Stimulated activated naive CD8-positive, alpha-beta T cell treated with anti-CD3 and anti-CD28 coated beads, Interleukin-15, Interleukin-2, amounts not matched to agents 100 U/mL and 50 U/mL, for 24 hours (primary cell): ENCODE measurements around the gene VTN.

Experiments
- ATAC-seq: fragments of 150-1000 bp; cut with Tn5 transposase; one replicate; pipeline ENCODE4 v1.10.0; 2021
- DNase-seq: peaks from one replicate; pipeline ENCODE4 v3.0.0; 2021

The VTN gene

GRCh38 chr17:28395426-28395825 lies 25.3 kb upstream of the VTN start:
- DNase-seq (no peak), ATAC-seq (no peak)

GRCh38 chr17:28394337-28395116 lies 24.4 kb upstream of the VTN start:
- no peak for ATAC-seq
- DNase-seq: no peak

GRCh38 chr17:28392491-28392890 lies 22.4 kb upstream of the VTN start:
- ATAC-seq (no peak), DNase-seq (no peak)

- no peak for DNase-seq
- no peak for ATAC-seq
Measured at GRCh38 chr17:28391401-28391800, 21.3 kb upstream of the VTN start.

- ATAC-seq (no peak), DNase-seq (no peak)
Measured at GRCh38 chr17:28390984-28391383, 20.9 kb upstream of the VTN start.

GRCh38 chr17:28390563-28390962 lies 20.5 kb upstream of the VTN start:
- no peak for ATAC-seq

GRCh38 chr17:28390141-28390540 lies 20.0 kb upstream of the VTN start:
- DNase-seq (no peak), ATAC-seq (no peak)

More at GRCh38 chr17:28390563-28390962, 20.5 kb upstream of the VTN start:
- no peak for DNase-seq

- ATAC-seq (no peak), DNase-seq (no peak)
Measured at GRCh38 chr17:28388106-28388505, 18.0 kb upstream of the VTN start.

- no peak for ATAC-seq
- DNase-seq: no peak
Measured at GRCh38 chr17:28386391-28386790, 16.3 kb upstream of the VTN start.

GRCh38 chr17:28385406-28385805 lies 15.3 kb upstream of the VTN start:
- peak; percentile 22 for DNase-seq
- peak; percentile 22 for ATAC-seq

- DNase-seq (peak; percentile 17), ATAC-seq (no peak)
Measured at GRCh38 chr17:28385037-28385400, 14.9 kb upstream of the VTN start.

GRCh38 chr17:28384281-28385036 lies 14.4 kb upstream of the VTN start:
- peak; percentile 70 for DNase-seq
- peak; percentile 87 for ATAC-seq

GRCh38 chr17:28381141-28381825 lies 11.2 kb upstream of the VTN start:
- DNase-seq (peak; percentile 40), ATAC-seq (no peak)

- ATAC-seq (no peak), DNase-seq (no peak)
Measured at GRCh38 chr17:28379814-28380801, 10.0 kb upstream of the VTN start.

- ATAC-seq (no peak), DNase-seq (no peak)
Measured at GRCh38 chr17:28372945-28373274, 2.8 kb upstream of the VTN start.

GRCh38 chr17:28372203-28372944 lies 2.3 kb upstream of the VTN start:
- ATAC-seq (no peak), DNase-seq (peak; percentile 41)

GRCh38 chr17:28371245-28372202 lies 1.4 kb upstream of the VTN start, which contains the start of gene SARM1:
Gene SARM1, plus strand, starts transcription at chr17:28371694. Its CDS starts 339 bp downstream, at chr17:28372033.
- ATAC-seq (peak; percentile 95), DNase-seq (peak; percentile 94)

- no peak for DNase-seq
- no peak for ATAC-seq
Measured at GRCh38 chr17:28370744-28371103, 617 bp upstream of the VTN start.

- ATAC-seq: no peak
- DNase-seq: no peak
Measured at GRCh38 chr17:28369684-28370034, 448 bp downstream of the VTN start.
